ENCODE data around the gene CELA2A.
"Not testable (repeated sequence)": the region's sequence is repeated elsewhere in the genome, so short reads cannot be mapped to it uniquely, and the experiment has no call there.

The CELA2A gene

GRCh38 chr1:15425521-15425920 is 31.0 kb upstream of the CELA2A start:
- no peak for DNase-seq

DNA sequence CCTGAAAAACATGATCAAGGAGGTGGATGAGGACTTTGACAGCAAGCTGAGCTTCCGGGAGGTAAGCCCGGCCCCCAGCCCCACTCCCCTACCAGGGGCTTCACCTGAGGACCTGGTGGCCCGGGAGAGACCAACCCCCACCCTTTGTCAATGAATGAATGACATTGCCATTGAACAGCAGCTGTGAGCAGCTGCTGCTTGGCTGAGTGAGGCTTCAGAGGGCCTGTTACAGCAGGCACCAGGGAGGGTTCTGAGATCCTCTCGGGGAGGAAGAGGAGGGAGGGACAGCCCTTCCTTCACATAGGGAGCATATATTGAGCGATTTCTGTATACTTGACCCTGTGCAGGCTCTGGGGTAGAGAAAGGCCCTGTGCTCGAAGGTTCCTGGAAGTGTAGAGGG is 30.6 kb upstream of the CELA2A start:
- no peak for DNase-seq

DNA sequence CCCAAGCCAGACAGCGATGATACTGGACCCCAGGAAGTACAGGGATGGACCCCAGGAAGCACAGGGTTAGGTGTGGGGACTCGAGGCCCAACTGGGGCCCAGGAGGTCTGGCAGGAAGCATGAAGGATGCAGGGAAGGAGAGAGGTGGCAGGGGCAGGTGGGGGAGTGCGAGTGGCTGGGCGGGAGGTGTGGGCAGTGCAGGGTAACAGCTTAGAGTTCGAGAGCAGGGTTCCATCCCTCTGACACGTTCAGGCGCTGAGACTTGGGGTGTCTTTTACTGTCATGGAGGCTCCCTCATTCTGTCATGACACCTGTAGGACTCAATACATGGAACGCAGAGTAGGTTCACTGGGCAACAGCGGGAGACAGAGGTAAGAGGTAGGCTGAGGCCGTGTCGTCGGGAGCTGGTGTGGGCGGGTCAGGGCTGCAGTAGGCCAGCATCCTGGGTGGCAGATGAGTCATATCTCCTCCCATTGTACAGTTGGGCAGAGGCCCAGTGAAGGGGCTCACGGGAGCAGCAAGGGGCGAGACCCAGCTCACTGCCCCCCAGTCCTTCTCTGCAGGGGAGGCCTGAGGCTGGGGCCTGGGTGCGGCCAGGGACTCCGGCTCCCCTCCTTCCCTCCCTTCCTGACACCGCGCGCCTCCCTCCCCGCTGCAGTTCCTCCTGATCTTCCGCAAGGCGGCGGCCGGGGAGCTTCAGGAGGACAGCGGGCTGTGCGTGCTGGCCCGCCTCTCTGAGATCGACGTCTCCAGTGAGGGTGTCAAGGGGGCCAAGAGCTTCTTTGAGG is 29.8 kb upstream of the CELA2A start:
- DNase-seq, result no peak

- DNase-seq, result no peak
These were observed 29.3 kb upstream of the CELA2A start for GRCh38 chr1:15427280-15427666.

DNA sequence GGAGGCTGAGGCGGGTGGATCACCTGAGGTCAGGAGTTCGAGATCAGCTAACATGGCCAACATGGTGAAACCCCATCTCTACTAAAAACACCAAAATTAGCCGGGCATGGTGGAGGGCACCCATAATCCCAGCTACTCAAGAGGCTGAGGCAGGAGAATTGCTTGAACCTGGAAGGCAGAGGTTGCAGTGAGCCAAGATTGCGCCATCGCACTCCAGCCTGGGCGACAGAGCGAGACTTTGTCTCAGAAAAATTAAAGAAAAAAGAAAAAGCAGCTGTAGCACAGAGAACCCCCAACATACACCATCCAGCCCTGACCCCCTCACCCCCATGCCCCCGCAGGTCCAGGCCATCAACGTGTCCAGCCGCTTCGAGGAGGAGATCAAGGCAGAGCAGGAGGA is 28.3 kb upstream of the CELA2A start:
- DNase-seq, result not testable (repeated sequence)

- no peak for DNase-seq
These were observed 27.6 kb upstream of the CELA2A start for GRCh38 chr1:15428815-15429435.

DNA sequence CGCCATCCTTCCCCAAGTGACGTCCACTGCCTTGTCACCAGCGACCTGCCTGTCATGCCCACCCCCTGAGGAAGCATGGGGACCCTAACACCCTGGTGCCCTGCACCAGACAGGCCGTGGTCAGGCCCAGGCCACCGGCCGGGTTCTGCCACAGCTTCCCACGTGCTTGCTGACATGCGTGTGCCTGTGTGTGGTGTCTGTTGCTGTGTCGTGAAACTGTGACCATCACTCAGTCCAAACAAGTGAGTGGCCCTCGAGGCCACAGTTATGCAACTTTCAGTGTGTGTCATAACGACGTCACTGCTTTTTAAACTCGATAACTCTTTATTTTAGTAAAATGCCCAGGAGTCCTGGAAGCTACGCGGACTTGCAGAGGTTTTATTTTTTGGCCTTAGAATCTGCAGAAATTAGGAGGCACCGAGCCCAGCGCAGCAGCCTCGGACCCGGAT is 26.8 kb upstream of the CELA2A start:
- no peak for DNase-seq

DNA sequence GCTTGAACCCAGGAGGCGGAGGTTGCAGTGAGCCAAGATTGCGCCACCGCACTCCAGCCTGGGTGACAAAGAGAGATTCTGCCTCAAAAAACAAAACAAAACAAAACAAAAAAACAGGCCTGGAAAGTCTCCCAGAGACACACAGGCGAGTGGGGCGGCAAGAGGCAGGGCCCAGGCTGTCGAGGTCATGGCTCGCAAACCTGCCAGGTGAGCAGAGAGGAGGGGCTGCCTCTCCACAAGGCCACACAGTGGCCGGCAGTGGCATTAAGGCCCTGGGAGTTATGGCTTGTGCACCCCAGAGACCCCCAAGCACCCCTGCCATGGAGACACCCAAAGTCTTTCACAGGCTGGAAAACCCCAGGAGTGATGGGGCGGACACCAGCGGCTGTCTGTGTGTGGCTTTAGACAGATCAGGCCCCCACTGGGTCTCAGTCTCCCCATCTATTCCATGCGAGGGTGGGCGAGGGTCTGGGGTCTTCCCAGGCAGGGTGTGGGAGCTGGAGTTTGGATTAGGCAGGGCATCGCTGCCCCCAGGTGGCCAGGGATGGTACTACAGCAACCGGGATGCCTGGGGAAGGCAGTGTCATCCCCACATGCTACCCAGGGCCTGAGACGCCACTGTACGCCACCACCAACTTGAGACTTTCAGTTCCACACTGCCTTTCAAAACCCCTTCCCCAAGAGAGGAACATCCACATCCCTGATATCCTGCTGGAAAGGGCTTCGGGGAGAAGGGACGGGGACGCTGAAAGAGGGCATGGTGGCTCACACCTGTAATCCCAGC is 25.6 kb upstream of the CELA2A start:
- peak; percentile 76 for DNase-seq

DNA sequence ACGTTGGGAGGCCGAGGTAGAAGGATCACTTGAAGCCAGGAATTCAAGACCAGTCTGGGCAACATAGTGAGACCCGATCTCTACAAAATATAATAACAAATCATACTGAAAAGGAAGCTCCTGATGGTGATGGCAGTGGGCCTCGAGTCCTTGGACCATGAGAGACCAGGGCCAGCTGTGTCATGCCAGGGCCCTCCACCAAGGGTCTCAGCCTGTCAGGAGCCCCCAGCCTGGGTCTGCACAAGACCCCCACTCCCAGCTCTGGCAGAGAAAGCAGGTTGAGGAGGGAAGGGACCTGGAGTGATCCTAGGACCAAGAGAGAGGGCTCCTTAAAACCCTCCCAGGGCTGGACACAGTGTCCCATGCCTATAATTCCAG is 25.0 kb upstream of the CELA2A start:
- DNase-seq, result no peak

- DNase-seq, result no peak
These were observed 24.2 kb upstream of the CELA2A start for GRCh38 chr1:15432324-15432723.

GRCh38 chr1:15433471-15433870 is 23.1 kb upstream of the CELA2A start:
- DNase-seq, result no peak

DNA sequence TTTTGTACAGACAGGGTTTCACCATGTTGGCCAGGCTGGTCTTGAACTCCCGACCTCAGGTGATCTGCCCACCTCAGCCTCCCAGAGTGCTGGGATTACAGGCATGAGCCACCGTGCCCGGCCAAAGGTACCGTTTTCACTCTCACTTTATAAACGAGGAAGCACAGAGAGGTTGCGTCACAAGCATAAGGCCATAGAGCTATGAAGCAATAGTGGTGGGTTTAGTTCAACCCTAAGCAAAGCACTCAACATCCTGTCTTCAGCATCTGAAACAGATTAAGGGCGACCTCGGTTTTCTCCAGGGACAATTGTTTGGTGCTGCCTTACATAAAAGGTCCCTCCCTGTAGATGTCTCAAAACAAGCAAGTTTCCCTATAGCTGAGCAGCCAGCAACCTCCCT is 21.8 kb upstream of the CELA2A start:
- not testable (repeated sequence) for DNase-seq

- no peak for DNase-seq
These were observed 21.1 kb upstream of the CELA2A start for GRCh38 chr1:15435239-15436077.

- DNase-seq, result no peak
These were observed 19.6 kb upstream of the CELA2A start for GRCh38 chr1:15436881-15437442.

DNA sequence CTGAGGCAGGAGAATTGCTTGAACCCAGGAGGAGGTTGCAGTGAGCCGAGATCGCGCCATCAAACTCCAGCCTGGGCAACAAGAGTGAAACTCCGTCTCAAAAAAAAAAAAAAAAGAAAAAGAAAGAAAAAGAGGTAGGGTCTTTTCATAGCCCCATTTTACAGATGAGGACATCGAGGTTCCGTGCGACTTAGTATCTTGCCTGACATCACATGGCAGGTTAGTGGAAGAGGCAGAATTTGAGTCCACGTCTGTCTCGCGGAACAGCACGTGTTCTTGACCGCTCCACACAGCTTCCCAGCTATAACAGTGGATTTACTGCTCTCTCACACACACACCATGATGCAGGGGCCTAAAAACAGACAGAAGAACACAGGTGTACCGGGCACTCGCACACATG is 17.2 kb upstream of the CELA2A start:
- no peak for DNase-seq

DNA sequence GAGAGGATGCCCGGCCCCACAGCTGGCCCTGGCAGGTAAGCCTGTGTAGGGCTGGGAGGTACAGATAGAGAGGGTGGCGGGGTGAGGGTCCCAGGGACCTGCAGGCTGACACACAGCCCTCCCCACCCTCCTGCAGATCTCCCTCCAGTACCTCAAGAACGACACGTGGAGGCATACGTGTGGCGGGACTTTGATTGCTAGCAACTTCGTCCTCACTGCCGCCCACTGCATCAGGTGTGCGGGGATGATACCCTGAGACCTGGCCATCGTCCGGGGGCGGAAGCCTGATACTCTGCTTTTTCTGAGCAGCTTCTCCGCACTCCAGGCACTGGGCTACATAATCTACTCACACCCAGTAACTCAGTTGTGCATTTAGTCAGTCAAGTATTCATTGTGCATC is 16.2 kb upstream of the CELA2A start:
- DNase-seq, result no peak

DNA sequence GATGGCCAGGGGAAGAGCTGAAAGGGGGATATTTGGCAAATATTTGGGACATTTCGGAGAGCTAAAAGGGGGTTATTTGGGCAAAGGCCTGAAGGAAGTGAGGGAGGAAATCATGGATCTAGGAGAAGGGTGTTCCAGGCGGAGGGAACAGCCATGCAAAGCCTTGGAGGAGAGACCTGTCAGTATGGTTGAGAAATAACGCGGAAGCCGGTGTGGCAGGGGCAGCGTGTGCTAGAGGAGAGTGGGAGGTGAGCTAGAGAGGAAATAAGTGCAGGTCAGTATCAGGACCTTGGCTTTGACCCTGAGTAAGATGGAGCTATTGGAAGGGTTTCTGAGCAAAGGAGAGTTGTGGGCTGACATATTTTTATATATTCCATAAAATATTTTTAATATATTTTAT is 15.3 kb upstream of the CELA2A start:
- DNase-seq, result no peak

DNA sequence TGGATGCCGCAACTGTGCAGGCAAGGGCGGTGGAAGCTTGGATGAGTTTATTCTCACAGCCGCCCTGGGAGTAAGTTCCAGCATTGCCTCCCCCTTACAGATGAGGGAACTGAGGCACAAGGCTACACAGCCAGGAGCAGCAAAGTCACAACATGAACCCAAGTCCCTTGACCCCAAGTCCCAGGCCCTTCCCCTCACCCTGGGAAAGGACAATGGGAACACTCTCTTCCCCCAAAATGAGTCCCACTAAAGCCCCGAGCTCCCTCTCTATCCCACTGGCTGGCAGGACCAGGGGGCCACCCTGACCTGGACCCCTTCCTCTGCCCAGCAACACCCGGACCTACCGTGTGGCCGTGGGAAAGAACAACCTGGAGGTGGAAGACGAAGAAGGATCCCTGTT is 14.4 kb upstream of the CELA2A start:
- no peak for DNase-seq

DNA sequence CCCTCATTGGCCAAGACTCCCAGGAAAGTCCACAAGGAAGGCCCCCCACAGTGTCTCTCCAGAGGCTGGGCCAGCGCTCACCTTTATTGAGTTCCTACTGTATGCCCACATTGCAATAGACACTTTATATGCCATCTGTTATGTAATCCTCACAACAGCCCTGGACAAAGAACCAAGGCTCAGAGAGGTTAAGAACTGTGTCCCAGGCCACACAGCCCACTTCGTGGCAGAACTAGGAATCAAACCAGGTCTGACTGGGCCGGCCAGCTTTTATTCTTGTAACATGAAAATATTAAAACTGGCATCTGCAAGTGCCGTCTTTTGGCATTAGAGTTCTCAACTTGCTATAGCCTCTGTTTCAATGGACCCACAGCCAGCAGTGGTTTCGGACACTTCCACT is 13.8 kb upstream of the CELA2A start:
- DNase-seq, result no peak

DNA sequence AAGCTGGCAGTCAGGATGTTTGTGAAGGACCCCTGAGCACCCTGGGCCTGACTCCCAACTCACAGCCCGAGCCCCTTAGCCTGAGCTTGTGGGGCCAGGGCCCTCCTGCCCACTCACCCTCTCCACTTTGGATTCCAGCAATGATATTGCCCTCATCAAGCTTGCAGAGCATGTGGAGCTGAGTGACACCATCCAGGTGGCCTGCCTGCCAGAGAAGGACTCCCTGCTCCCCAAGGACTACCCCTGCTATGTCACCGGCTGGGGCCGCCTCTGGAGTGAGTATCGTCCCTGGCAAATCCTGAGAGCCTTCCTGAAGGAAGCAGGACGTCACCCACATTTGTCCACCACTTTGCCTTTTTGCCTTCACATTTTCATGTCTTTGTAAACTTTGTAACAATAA is 13.3 kb upstream of the CELA2A start:
- no peak for DNase-seq

DNA sequence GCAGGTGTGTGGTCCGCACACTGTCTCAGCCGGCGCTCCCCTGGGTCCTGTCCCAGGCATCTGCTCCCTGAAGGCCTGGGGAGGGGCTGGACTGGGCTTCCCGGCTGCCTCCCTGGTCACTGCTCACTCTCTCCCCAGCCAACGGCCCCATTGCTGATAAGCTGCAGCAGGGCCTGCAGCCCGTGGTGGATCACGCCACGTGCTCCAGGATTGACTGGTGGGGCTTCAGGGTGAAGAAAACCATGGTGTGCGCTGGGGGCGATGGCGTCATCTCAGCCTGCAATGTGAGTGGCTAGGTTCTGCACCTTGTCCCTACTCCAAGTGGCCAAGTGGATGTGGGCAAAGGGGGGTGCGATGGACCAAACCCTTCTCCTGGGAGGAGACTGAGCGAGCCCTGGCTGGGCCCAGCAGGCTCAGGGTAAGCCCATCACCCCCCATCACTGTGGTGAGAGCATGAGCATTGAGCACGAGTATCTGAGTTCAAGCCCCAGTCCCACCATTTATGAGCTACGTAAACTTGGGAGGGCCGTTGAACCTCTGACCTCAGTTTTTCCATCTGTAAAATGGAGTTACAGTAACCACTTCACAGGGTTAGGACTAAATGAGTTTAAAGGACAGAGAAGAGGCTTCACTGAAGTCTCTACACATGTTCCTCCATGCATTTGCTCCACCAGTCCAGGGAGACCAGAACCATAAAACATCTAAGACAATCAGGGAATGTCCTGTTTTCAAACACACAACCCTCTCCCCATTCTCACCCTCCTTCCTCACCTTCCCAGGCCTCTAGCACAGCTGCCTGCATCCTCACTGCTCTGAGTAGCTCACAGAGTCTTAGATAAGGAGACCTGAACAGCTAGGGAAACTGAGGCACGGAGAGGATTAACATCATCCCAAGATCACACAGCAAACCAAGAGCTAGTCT is 11.8 kb upstream of the CELA2A start:
- no peak for DNase-seq

All from activated CD4-positive, alpha-beta T cell treated with anti-CD3 and anti-CD28 coated beads, Interleukin-10, Interleukin-2, amounts not matched to agents 100 ng/mL and 50 ng/mL, durations not matched to agents 16 hours and 8 hours (primary cell).